ENCODE results near the gene TBCK.
"Not testable (repeated sequence)": the region's sequence is repeated elsewhere in the genome, so short reads cannot be mapped to it uniquely, and the experiment has no call there.

Gene TBCK

GRCh38 chr4:106321814-106322213 lies 5.8 kb upstream of the TBCK start:
- in situ Hi-C loops (cut with MboI; ENCODE audit: low sequenced_read_pairs): not testable (repeated sequence)

DNA sequence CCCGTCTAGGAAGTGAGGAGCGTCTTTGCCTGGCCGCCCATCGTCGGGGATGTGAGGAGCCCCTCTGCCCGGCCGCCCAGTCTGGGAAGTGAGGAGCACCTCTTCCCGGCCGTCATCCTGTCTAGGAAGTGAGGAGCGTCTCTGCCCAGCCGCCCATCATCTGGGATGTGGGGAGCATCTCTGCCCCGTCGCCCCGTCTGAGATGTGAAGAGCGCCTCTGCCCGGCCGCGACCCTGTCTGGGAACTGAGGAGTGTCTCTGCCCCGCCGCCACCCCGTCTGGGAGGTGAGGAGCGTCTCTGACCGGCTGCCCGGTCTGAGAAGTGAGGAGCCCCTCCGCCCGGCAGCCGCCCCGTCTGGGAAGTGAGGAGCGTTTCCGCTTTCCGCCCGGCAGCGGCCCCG lies 5.2 kb upstream of the TBCK start:
- in situ Hi-C loops (cut with MboI; ENCODE audit: low sequenced_read_pairs): not testable (repeated sequence)

GRCh38 chr4:106320235-106320634 lies 4.2 kb upstream of the TBCK start:
- in situ Hi-C loops (cut with MboI; ENCODE audit: low sequenced_read_pairs): no loop called here

DNA sequence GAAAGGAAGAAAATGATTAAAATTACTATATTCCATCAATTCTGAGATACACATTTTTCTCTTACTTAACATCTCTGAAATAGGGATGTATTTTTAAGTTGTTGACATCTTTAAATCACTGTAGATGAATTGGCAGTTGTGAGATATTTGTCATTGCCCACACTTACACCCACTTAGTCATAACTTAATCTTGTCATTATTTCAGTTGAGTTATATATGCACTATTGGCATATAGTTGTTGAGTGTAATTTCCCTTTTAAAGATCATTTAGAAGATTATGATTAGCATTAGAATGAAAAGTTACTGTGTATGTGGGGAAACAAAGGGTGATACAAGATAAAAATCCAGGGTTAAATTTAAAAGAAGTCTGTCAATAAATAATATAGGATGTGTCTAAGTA lies 2.5 kb upstream of the TBCK start:
- in situ Hi-C loops (cut with MboI; ENCODE audit: low sequenced_read_pairs): no loop called here

DNA sequence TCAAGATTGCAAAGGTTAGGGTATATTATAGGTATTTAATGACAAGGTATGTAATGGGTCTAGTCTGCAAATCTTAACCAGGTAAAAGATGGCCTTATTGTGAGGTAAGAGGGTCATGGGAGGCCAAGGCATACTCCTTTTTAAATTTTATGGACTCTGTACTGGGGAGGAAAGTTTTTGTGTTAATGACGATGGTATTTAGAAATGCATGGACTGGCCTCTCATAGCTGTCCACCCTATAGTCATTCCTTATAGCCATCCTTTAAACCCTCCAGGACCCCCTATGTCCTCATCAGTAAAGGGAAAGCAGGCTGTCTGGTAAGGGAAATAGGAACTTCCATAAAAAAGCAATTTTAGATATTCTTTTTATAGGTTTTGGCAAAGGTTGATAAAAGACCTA lies 1.8 kb upstream of the TBCK start:
- in situ Hi-C loops (cut with MboI; ENCODE audit: low sequenced_read_pairs): no loop called here

DNA sequence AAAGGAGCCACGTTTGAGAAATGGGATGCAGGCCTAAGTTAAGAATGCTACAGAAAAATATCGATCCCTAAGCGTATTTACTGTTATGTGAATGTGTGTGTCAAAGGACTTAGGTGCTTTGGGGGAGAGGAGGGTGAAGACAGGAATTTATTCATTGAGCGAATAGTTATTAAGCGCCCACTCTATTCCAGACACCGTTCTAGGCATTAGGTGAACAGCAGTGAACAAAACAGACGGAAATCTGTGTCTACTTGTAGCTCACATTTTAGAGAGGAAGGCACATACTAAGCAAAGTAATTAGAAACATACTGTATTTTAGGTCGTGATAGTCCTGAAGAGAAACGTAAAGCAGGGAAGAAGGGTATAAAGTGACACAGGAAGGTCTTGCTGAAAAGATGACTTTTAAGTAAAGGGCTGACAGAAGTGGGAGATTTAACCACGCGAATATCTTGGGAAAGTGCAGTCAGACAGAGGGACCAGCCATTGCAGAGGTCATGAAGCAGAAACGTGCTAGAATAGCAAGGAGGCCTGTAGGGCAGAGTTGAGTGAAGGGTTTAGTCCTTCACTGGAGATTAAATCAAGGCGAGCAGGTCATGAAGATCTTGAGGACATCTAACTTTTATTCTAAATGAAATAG lies 882 bp upstream of the TBCK start:
- in situ Hi-C loops (cut with MboI; ENCODE audit: low sequenced_read_pairs): no loop called here

DNA sequence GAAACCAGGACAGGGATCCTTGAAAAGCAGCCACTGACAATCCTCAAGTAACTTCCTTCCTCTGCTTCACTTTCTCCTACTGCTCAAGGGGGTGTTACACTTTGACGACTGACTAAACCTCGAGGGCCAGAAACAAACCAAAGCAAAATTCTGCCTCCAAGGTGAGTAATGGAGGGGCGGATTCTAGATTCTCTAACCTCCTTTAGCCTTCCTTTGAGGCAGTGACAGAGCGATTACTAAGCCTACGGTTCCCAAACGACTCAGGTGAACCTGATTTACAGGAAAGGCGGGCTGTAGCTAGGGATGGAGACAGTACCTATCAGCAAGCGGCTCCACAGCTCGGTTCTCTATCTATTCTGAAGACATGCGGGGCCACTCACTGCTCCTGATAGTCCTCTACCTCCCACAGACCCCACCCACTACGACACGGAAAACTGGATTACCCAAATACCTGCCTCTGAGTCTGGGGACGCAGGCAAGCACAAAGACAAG lies 487 bp downstream of the TBCK start:
- in situ Hi-C loops (cut with MboI; ENCODE audit: low sequenced_read_pairs): no loop called here

GRCh38 chr4:106314960-106315359 lies 1.0 kb downstream of the TBCK start:
- in situ Hi-C loops (cut with MboI; ENCODE audit: low sequenced_read_pairs): no loop called here

DNA sequence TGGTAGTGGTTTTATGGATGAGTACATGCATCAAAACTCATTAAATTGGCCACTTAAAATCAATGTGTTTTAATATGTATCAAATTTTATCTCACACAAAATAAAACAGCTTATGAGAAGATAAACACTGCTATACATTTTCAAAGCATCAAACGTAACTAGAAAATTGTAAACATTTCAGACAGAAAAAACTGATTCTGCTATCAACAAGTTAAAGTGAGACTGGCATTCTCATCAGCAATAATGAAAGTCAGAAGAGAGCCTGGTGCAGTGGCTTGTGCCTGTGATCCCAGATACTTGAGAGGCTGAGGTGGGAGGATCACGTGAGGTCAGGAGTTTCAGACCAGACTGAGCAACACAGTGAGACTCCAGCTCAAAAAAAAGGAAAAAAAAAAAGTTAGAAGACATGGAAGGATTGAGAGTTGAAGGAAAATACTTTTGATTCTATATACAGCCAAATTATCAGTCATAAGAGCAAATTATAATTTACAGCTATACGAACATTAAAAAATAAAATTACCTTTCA lies 2.9 kb downstream of the TBCK start:
- in situ Hi-C loops (cut with MboI; ENCODE audit: low sequenced_read_pairs): no loop called here

GRCh38 chr4:106312377-106312776 lies 3.6 kb downstream of the TBCK start:
- in situ Hi-C loops (cut with MboI; ENCODE audit: low sequenced_read_pairs): no loop called here

GRCh38 chr4:106306561-106306960 lies 9.4 kb downstream of the TBCK start:
- in situ Hi-C loops (cut with MboI; ENCODE audit: low sequenced_read_pairs): no loop called here

DNA sequence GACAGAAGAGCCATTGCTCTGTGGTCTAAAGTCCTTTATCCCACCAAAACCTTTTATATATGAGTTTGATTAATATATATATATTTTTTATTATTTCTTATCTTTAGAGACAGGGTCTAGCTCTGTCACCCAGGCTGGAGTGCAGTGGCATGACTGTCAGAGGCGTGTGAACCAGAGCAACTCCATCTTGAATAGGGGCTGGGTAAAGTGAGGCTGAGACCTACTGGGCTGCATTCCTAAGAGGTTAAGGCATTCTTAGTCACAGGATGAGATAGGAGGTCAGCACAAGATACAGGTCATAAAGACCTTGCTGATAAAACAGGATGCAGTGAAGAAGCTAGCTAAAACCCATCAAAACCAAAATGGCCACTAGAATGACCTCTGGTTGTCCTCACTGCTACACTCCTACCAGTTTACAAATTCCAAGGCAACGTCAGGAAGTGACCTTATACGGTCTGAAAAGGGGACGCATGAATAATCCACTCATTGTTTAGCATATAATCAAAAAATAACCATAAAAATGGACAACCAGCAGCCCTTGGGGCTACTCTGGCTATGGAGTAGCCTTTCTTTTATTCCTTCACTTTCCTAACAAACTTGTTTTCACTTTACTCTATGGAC lies 10.5 kb downstream of the TBCK start:
- in situ Hi-C loops (cut with MboI; ENCODE audit: low sequenced_read_pairs): no loop called here

GRCh38 chr4:106304632-106305031 lies 11.4 kb downstream of the TBCK start:
- in situ Hi-C loops (cut with MboI; ENCODE audit: low sequenced_read_pairs): no loop called here

GRCh38 chr4:106303548-106304281 lies 12.3 kb downstream of the TBCK start:
- in situ Hi-C loops (cut with MboI; ENCODE audit: low sequenced_read_pairs): no loop called here

- in situ Hi-C loops (cut with MboI; ENCODE audit: low sequenced_read_pairs): no loop called here
Measured at GRCh38 chr4:106302062-106302438, 14.0 kb downstream of the TBCK start.

DNA sequence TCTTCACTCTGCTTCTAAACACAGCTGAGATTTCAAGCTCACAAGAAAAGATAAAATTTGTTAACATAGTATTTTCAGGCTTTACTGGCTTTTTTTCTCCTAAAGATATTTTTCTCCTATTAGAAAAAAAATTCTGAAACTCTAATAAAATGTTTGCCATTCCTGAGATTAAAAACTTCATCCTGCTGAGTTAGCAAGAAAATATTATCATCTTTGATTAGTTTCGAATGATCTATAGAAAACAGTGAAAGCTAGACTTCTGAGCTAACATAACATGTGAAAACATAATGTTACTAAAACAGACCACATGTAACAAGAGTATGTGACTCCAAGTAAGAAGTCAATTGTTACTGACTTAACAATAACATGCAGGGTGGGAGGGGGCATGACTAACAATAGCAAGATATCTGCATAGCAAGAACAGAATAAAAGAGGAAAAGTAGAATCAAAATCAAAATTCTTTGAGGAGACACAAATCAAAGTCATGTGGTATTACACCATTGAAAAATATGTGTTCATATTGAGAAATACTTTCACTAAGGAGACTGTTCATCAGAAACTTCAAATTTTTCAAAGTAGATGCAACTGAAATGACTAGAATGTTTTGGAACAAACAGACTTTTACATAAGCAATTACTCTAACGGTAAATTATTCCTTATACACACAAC lies 14.5 kb downstream of the TBCK start:
- in situ Hi-C loops (cut with MboI; ENCODE audit: low sequenced_read_pairs): no loop called here

- in situ Hi-C loops (cut with MboI; ENCODE audit: low sequenced_read_pairs): no loop called here
Measured at GRCh38 chr4:106299977-106300376, 16.0 kb downstream of the TBCK start.

DNA sequence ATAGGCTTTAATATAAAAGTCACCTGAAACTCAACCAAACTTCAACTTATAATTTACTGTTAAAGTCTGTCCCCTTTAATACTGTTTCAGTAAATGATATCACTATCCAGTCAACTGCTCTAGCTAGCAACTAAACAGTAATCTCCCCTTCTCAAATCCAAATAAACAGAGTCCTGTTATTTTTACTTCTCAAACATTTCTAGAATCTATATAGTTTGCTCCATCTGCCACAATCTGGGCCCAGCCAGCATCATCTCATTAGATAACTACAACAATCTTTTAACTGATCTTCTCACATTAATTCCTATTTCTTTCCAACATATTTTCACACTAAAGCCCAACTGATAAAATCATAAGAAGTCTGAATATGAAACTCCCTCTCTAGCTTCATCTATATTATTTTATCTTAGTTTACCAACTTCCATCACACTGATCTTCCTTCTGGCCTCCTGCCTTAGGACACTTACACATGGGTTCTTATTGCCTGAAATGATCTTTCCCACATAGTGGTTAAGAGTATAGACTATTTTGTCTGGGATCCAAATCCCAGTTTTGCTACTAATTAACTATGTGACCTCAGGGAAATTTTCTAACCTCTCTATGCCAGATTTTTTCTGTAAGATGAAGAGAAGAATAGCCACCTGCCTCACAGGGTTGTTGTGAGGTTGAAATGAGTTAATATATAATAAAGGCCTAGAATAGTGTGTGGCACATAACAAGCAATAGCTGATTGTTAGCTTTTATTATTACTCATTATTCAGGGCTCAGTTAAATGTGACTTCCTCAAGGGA lies 18.6 kb downstream of the TBCK start:
- in situ Hi-C loops (cut with MboI; ENCODE audit: low sequenced_read_pairs): no loop called here

DNA sequence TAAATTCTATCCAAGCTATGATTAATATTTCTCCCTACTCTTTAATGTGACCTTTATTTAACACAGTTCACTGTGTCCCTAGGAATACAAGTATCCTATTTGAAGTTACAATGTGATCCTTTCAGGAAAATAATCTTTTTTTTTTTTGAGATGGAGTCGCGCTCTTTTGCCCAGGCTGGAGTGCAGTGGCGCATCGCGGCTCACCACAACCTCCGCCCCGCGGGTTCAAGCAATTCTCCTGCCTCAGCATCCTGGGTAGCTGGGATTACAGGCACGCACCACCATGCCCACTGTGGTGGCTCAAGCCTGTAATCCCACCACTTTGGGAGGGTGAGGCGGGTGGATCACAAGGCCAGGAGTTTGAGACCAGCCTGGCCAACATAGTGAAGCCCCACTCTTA lies 21.9 kb downstream of the TBCK start:
- in situ Hi-C loops (cut with MboI; ENCODE audit: low sequenced_read_pairs): no loop called here

GRCh38 chr4:106291678-106292077 lies 24.3 kb downstream of the TBCK start:
- in situ Hi-C loops (cut with MboI; ENCODE audit: low sequenced_read_pairs): no loop called here

GRCh38 chr4:106289737-106290136 lies 26.3 kb downstream of the TBCK start:
- in situ Hi-C loops (cut with MboI; ENCODE audit: low sequenced_read_pairs): no loop called here

All from hTERT RPE-1 (cell line).